ENCODE data around the gene CCDC73. TPM values are rescaled to one million over a fixed set of nuclear protein-coding genes. Genes with fewer than 3 reads are reported as not detected.
A peak's percentile ranks its signal among the peaks of the same experiment; 100 is the strongest.

The CCDC73 gene
- total RNA-seq, 1 donor from 2014 or later: 0.27 TPM

DNA sequence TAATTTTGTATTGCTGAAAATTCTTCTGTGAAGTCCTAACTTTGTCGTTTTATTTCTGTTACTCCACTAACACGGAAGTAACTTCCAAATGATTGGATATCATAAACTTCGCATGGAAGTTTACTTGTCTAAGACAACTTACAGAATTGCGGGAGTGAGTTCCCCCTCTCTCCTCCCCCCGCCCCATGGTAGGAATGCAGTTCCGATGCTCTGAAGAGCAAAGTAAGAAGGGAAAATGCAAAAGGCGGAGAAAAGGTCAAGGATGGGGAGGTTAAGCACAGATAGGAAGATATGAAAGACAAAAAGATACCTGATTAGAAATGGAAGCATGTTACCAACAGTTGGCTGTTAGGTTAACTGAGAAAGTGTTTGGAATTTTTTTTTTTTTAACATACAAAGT is 209.5 kb downstream of the CCDC73 start:
- H3K9me3 Mint-ChIP-seq: no peaks in the 10 kb centered on the region
- peak overlapping the region; percentile 89 for H3K4me3 Mint-ChIP-seq
- H3K27me3 Mint-ChIP-seq (ENCODE audit: low read depth): no peaks in the 10 kb centered on the region
- no peak for DNase-seq (ENCODE audit: low spot score in 2 of 2, unreplicated experiment in 2 of 2)
- TF ChIP-seq, protein P1, sequence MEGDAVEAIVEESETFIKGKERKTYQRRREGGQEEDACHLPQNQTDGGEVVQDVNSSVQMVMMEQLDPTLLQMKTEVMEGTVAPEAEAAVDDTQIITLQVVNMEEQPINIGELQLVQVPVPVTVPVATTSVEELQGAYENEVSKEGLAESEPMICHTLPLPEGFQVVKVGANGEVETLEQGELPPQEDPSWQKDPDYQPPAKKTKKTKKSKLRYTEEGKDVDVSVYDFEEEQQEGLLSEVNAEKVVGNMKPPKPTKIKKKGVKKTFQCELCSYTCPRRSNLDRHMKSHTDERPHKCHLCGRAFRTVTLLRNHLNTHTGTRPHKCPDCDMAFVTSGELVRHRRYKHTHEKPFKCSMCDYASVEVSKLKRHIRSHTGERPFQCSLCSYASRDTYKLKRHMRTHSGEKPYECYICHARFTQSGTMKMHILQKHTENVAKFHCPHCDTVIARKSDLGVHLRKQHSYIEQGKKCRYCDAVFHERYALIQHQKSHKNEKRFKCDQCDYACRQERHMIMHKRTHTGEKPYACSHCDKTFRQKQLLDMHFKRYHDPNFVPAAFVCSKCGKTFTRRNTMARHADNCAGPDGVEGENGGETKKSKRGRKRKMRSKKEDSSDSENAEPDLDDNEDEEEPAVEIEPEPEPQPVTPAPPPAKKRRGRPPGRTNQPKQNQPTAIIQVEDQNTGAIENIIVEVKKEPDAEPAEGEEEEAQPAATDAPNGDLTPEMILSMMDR (IDR thresholded peaks at IDR 0.05; ENCODE audit: unreplicated experiment): no peak
- peaks cover 11% of the 10 kb centered on the region for H3K36me3 Mint-ChIP-seq
- peaks cover 31% of the 10 kb centered on the region for H3K4me1 Mint-ChIP-seq
- peak overlapping the region; percentile 98 for H3K27ac Mint-ChIP-seq

DNA sequence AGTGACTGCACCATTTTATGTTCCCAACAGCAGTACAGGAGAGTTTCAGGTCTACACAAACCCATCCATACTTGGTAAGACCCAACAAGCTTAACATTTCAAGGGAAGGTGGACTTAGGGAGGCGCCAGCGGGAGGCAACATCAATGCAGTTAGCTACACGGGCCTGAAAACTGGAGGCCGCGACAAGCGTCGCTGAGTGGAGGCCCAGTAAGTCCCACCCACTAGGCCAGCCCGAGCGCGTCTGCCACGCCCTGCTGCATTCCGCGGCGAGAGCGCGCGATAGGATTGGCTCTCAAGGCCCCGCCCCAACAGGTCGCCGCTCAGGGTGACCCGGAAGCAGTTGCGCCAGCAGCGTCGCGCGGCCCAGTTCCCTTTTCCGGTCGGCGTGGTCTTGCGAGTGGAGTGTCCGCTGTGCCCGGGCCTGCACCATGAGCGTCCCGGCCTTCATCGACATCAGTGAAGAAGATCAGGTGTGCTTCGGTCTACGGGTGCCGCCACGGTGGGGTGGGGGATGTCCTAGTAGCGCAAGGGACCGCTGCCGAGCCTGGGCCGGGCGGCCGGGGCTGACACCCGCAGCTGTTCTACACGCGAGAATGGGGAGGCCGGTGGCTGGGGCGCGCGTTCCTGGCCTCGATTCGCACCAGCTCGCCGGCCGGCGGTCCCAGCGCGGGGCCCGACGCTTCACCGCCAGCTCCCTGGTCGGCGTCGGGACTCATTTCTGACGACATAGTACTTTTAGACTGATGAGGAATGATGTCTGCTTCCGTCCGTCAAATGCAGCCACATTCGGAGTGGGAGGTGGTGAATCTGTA is 210.8 kb downstream of the CCDC73 start, which contains the start of gene EIF3M:
TSS of gene EIF3M (plus strand) at position 373 of the 813 bp plus-strand sequence. CDS start at position 430, 57 bp downstream.
- Mint-ChIP-seq H3K4me3 (peak within 1 kb of the TSS; percentile 89), H3K4me1 (peaks cover 31% of the 10 kb centered on the region), H3K36me3 (peaks cover 6% of the 10 kb centered on the region), H3K27ac (peak within 1 kb of the TSS; percentile 98), H3K27me3 (ENCODE audit: low read depth) (no peaks in the 10 kb centered on the region), H3K9me3 (no peaks in the 10 kb centered on the region)
- peak; percentile 87 to 94 for DNase-seq (ENCODE audit: low spot score in 2 of 2, unreplicated experiment in 2 of 2)
- TF ChIP-seq, protein P1 (IDR thresholded peaks at IDR 0.05; ENCODE audit: unreplicated experiment): no peak

DNA sequence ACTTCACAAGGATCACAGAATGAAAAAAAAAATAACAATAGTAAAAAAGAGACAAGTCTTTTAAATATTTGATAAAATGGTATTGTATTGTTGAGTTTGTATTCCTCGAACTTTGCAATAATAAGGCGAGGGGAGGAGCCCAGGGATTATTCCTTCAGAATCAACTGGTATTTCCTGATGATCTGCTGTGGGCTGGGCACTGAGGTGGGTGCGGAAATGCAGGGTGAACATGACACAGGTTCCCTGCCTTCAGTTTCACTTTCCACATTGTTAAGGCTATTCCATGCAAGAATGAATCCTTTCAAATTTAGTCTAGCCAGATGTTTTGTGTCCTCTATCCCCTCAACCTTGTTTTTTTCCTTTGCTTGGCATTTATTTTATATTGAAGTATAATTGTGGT is 212.9 kb downstream of the CCDC73 start:
- peaks cover 23% of the 10 kb centered on the region for H3K4me1 Mint-ChIP-seq
- TF ChIP-seq, protein P1 (IDR thresholded peaks at IDR 0.05; ENCODE audit: unreplicated experiment): no peak

DNA sequence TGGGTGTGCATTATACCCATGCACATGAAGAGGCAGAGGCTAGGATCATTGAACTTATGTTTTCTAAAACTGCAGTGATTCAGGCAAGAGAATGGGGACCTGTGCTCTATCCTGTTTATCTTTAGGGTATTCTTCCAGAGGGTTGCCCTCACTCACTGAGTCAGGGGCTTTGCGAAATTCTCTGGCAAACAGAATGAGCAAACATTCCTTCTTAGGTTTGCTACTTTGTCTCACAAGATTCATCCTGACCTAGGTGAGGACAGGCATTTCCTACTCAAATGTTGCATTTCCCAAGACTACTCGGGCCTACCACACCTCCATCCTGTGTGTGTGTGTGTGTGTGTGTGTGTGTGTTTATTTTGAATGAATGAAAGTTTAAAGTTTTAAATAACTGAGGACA is 213.5 kb downstream of the CCDC73 start:
- H3K27ac Mint-ChIP-seq: no peak overlapping the region
- no peaks in the 10 kb centered on the region for H3K9me3 Mint-ChIP-seq
- TF ChIP-seq, protein P1 (IDR thresholded peaks at IDR 0.05; ENCODE audit: unreplicated experiment): no peak
- DNase-seq (ENCODE audit: low spot score in 2 of 2, unreplicated experiment in 2 of 2): no peak
- H3K4me1 Mint-ChIP-seq: peaks cover 20% of the 10 kb centered on the region
- H3K36me3 Mint-ChIP-seq: no peaks in the 10 kb centered on the region
- H3K27me3 Mint-ChIP-seq (ENCODE audit: low read depth): no peaks in the 10 kb centered on the region
- no peak overlapping the region for H3K4me3 Mint-ChIP-seq

More for the DNA sequence above, 212.9 kb downstream of the CCDC73 start:
- Mint-ChIP-seq H3K9me3 (no peaks in the 10 kb centered on the region), H3K36me3 (no peaks in the 10 kb centered on the region), H3K4me3 (no peak overlapping the region), H3K27ac (no peak overlapping the region), H3K27me3 (ENCODE audit: low read depth) (no peaks in the 10 kb centered on the region)
- DNase-seq (ENCODE audit: low spot score in 2 of 2, unreplicated experiment in 2 of 2): no peak

DNA sequence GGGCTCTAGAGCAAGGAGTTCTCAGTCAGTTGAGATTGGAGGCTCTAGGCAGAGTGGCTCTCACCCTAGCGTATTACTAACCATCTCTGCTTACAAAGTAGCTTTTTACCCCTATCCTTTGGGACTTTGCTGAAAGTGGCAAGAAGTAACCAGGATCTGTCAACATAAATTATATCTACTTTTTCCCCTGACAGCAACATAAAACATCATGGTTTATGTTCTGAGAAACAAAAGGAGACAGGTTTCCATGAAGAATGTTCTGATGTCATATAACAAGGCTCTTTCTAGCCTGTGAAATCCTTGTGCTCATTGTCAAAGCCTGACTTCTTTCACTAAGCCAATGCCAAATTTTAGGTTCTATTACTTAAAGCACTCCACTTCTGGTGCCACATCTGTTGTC is 218.0 kb downstream of the CCDC73 start:
- no peak overlapping the region for H3K27ac Mint-ChIP-seq
- no peaks in the 10 kb centered on the region for H3K36me3 Mint-ChIP-seq
- peaks cover 32% of the 10 kb centered on the region for H3K4me1 Mint-ChIP-seq
- H3K27me3 Mint-ChIP-seq (ENCODE audit: low read depth): no peaks in the 10 kb centered on the region
- DNase-seq (ENCODE audit: low spot score in 2 of 2, unreplicated experiment in 2 of 2): no peak
- TF ChIP-seq, protein P1 (IDR thresholded peaks at IDR 0.05; ENCODE audit: unreplicated experiment): no peak
- H3K9me3 Mint-ChIP-seq: peaks cover 6% of the 10 kb centered on the region
- H3K4me3 Mint-ChIP-seq: no peak overlapping the region

Measured in mesothelial cell of epicardium (in vitro differentiated cells).